HG03520 (cell line): ENCODE results near the gene RASSF3.
"Not testable (repeated sequence)": the region's sequence is repeated elsewhere in the genome, so short reads cannot be mapped to it uniquely, and the experiment has no call there.

ENCODE experiments used
- ATAC-seq: cut with Tn5 transposase; IDR thresholded peaks from one replicate; pipeline ENCODE4 v1.9.1; 2021; ENCODE audit warnings: mild to moderate bottlenecking, moderate library complexity; ENCODE audit not compliant: unreplicated experiment

RASSF3 gene

GRCh38 chr12:64688219-64688618, 77.9 kb downstream of the RASSF3 start:
- ATAC-seq: no peak

- no peak for ATAC-seq
Observed at GRCh38 chr12:64688715-64689114, 78.4 kb downstream of the RASSF3 start.

- ATAC-seq: not testable (repeated sequence)
Observed at GRCh38 chr12:64690236-64690635, 79.9 kb downstream of the RASSF3 start.

- ATAC-seq: no peak
Observed at GRCh38 chr12:64691227-64691794, 81.0 kb downstream of the RASSF3 start.

GRCh38 chr12:64691795-64692583, 81.7 kb downstream of the RASSF3 start:
- no peak for ATAC-seq

GRCh38 chr12:64694130-64695040, 84.1 kb downstream of the RASSF3 start:
- ATAC-seq: no peak

- ATAC-seq: no peak
Observed at GRCh38 chr12:64695550-64695949, 85.3 kb downstream of the RASSF3 start.

DNA sequence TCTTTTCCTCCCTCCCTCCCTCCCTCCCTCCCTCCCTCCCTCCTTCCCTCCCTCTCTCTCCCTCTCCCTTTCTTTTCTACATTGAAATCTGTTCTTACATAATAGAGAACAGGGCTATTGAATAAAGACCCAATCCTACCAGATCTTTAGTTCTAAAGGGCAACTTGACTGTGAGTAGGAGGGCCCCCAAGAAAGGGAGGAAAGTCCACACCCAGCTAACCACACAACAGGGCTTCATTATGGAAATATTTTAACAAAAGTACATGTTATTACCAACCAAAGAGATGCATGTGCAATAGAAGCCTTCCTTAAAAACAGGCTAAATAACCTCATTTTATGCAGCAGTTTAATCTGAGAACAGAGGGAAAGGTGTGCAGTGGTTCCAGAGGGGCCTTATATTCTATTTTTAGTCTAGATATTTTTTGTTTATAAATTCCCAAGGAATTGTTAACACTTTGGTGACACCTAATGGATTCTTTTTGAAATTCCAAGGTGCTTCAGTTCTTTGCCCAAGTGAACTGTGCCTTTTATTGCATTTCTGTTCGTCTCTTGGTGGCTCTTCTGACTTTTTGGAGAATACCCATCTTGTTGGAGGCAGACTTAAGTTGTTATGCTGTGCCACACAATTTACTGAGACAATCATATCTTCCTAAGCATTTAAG, 85.9 kb downstream of the RASSF3 start:
- no peak for ATAC-seq

- no peak for ATAC-seq
Observed at GRCh38 chr12:64699504-64700115, 89.3 kb downstream of the RASSF3 start.

- no peak for ATAC-seq
Observed at GRCh38 chr12:64700532-64700931, 90.2 kb downstream of the RASSF3 start.

DNA sequence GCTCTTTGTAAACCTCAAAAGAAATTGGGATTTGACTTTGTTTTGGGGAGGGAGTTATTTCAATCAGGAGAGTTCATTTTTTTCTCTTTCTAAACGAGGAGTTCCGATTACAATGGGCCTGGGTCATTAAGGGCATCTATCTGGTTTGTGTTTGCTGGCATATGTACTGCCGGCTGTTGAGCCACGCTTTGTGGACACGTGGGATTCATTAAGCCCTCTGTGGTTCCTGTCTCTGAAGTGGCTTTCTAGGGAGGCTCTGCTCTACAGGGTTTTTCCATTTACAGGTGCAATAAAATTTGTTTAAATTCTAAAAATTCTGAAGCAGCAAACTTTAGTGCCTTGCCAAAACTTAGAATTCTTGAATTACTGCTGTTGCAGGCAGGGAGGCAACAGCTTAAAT, 91.0 kb downstream of the RASSF3 start:
- ATAC-seq: no peak

DNA sequence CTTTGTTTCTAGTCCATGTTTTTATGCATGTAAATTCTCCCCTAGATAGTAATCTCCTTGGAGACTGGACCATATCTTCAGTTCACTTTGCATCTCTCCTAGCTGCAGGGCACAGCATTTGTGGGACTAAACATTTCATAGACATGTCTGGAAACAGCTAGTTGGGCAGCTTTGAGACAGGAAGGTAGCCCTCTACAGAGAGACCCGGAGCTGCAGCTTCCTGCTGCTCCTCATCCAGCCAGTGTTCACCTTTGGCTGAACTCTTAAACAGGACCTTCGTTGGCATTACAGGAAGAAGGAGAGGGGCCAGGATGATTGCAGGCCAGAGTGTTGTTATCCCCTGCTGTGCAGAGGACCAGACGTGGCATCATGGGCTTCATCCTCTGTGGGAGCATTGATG, 96.0 kb downstream of the RASSF3 start:
- no peak for ATAC-seq

GRCh38 chr12:64706857-64707256, 96.6 kb downstream of the RASSF3 start:
- ATAC-seq: no peak

DNA sequence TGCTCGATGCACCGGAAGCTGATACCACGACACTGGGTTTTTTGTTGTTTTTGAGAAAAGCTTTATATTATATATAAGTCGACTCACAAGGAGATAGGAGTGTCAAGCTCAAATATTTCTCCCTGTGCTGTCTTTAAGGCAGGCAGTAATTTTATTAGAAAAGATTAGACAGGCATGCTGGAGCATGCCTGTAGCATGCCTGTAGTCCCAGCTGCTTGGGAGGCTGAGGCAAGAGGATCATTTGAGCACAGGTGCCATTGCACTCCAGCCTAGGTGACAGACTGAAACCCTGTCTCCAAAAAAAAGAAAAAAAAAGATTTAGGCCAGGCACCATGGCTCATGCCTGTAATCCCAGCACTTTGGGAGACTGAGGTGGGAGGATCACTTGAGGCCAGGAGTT, 97.1 kb downstream of the RASSF3 start:
- no peak for ATAC-seq

DNA sequence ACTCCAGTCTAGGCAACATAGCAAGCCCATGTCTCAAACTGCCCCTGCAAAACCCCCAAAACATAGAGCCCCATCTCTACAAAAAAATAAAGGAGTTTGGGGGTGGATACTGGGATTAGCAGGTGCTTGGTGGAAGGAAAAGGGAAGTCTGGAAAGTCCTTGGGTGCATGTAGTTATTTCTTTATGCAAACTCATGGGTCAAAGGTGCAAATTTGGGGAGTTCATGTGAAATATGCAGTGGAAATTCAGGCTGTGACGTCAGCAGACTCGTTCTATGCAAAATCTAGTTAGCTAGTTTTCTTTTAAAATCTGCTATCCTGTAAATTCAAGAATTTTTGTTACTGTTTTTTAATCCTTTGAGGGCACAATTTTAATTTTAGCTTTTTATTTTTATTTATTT, 97.6 kb downstream of the RASSF3 start:
- ATAC-seq: no peak

DNA sequence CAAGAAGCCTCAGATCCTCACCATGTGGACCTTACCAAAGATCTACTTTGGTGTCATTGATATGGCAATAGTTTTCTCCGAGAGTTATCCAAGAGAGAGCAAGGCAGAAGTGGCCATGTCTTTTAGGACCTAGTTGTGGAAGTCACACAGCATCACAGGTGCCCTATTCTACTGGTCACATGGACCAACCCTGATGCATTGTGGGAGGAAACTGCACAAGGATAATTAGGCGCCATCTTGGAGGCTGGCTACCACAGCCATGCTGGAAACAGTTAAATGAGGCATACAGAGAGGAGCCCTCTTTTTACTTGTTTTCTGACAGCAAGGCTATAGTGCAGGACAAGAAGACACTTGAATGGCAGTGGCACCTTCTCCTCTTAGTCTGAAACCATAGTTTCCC, 99.1 kb downstream of the RASSF3 start:
- ATAC-seq: no peak

- ATAC-seq: no peak
Observed at GRCh38 chr12:64713376-64713775, 103.1 kb downstream of the RASSF3 start.

GRCh38 chr12:64714551-64714968, 104.3 kb downstream of the RASSF3 start:
- ATAC-seq: peak; percentile 86

DNA sequence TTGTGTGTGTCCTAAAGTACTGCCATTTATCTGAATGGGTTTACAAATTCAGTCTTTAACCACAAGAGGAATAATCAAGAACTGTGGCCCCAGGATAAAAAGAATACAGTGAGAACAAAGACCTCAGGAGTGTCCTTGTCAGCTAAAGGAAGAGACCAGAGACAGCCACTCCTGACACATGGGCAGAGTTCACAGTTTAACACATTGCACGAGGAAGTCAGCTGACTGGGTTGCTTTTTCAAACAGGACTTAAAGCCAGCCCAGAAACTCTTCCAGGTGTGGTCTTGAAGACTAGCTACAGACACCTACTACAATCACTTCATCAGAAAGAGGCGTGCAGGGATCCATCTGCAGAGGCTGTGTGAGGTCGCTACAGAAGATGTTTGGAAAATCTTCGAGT, 106.1 kb downstream of the RASSF3 start:
- no peak for ATAC-seq

GRCh38 chr12:64716839-64717455, 106.7 kb downstream of the RASSF3 start:
- ATAC-seq: no peak
